GM12878 (cell line): ENCODE results near the gene TRAF3IP3. TPM values are rescaled to one million over a fixed set of nuclear protein-coding genes. Genes with fewer than 3 reads are reported as not detected.

Experiments
- ATAC-seq: fragments of 200-7000 bp; cut with Tn5 transposase; 3 replicates; pipeline ENCODE4 v1.9.1; 2020; ENCODE audit warnings: mild to moderate bottlenecking, moderate library complexity
- BruUV-seq: library from RNA; stranded (reverse); fragments of 400-500 nt; replicated peaks from 2 replicates; lab custom pipeline; 2021; lab: Mats Ljungman, UMichigan
- CTCF ChIA-PET: fragments of 300-600 bp; sonication (Branson Sonifier 250); formaldehyde crosslinking; extraction: SDS; loops from one replicate; lab custom pipeline; 2021; ENCODE audit warnings: inconsistent platforms; lab: Yijun Ruan, JAX
- POLR2A ChIA-PET: fragments of 350-600 bp; formaldehyde crosslinking; extraction: SDS; loops from one replicate; lab custom pipeline; 2021; ENCODE audit warnings: inconsistent platforms; lab: Charles Lee
- RAD21 ChIA-PET: fragments of 300-600 bp; sonication (Branson Sonifier 250); formaldehyde crosslinking; loops from one replicate; lab custom pipeline; 2023; ENCODE audit warnings: antibody characterized with exemption; ENCODE audit not compliant: unreplicated experiment; lab: Charles Lee
- SMC1A ChIA-PET: fragments of 300-600 bp; sonication (Branson Sonifier 250); formaldehyde crosslinking; loops from one replicate; lab custom pipeline; 2023; ENCODE audit not compliant: unreplicated experiment, uncharacterized antibody; lab: Charles Lee
- DNase-seq: peaks from one replicate; pipeline ENCODE4 v3.0.0-alpha.2; 2011; ENCODE audit warnings: low read depth, low spot score
- FAIRE-seq: peaks from 3 replicates; lab custom pipeline; 2011; peaks lifted over from hg19 to GRCh38; lab: Jason Lieb, UNC
- H2AFZ ChIP-seq: 2 replicates; pipeline ENCODE4 v1.6.0; 2011; ENCODE audit warnings: low read depth, low read length, control low read depth; ENCODE audit not compliant: control insufficient read depth
- H3K27ac ChIP-seq: 2 replicates; pipeline ENCODE4 v1.5.1; 2011; ENCODE audit warnings: control low read depth; ENCODE audit not compliant: control insufficient read depth, insufficient read depth
- H3K27me3 ChIP-seq, 2 experiments: replicated peaks in 1 of 2; 2 replicates each; pipeline versions ENCODE4 v1.6.0 to v1.6.1; 2011; ENCODE audit warnings: low read length in 1 of 2; ENCODE audit not compliant: control insufficient read depth in 2 of 2, insufficient read depth in 2 of 2
- H3K36me3 ChIP-seq, 2 experiments: 2 replicates each; pipeline ENCODE4 v1.5.1; 2011; ENCODE audit warnings: low read length in 1 of 2; ENCODE audit not compliant: control insufficient read depth in 2 of 2, insufficient read depth in 2 of 2
- H3K4me1 ChIP-seq: 2 replicates; pipeline ENCODE4 v1.6.1; 2011; ENCODE audit warnings: mild to moderate bottlenecking, low read length, moderate library complexity, mixed read lengths; ENCODE audit not compliant: control insufficient read depth, insufficient read depth
- H3K4me2 ChIP-seq: 2 replicates; pipeline ENCODE4 v1.6.0; 2011; ENCODE audit warnings: control low read depth; ENCODE audit not compliant: control insufficient read depth, insufficient read depth
- H3K4me3 ChIP-seq: fragments of 200-600 bp; sonication (generic); 2 replicates; pipeline ENCODE4 v1.5.1; 2016
- H3K79me2 ChIP-seq: 2 replicates; pipeline ENCODE4 v1.6.0; 2011; ENCODE audit warnings: low read length; ENCODE audit not compliant: control insufficient read depth, insufficient read depth
- H3K9ac ChIP-seq: 2 replicates; pipeline ENCODE4 v1.8.0; 2011; ENCODE audit warnings: low read length, control low read depth, mixed read lengths; ENCODE audit not compliant: control insufficient read depth, insufficient read depth
- H3K9me3 ChIP-seq: replicated peaks from 3 replicates; pipeline ENCODE4 v1.5.1; 2011; ENCODE audit warnings: mild to moderate bottlenecking, low read length; ENCODE audit not compliant: control insufficient read depth, insufficient read depth
- H4K20me1 ChIP-seq: 2 replicates; pipeline ENCODE4 v1.6.0; 2011; ENCODE audit not compliant: control insufficient read depth, insufficient read depth
- MEF2B ChIP-seq: fragments of 450-650 bp; IDR thresholded peaks from 2 replicates; pipeline ENCODE4 v1.6.1; 2018; ENCODE audit warnings: mild to moderate bottlenecking, moderate library complexity; ENCODE audit not compliant: partially characterized antibody, poor library complexity, severe bottlenecking
- SIX5 ChIP-seq: IDR thresholded peaks from 2 replicates; pipeline ENCODE4 v1.6.1; 2011; ENCODE audit warnings: mild to moderate bottlenecking, low read depth, low read length, moderate library complexity; ENCODE audit not compliant: severe bottlenecking
- SMAD1 ChIP-seq: fragments of 450-650 bp; IDR thresholded peaks from 2 replicates; pipeline ENCODE4 v1.6.1; 2018; ENCODE audit warnings: mild to moderate bottlenecking, low read depth; ENCODE audit not compliant: partially characterized antibody
- SUZ12 ChIP-seq: fragments of 200-600 bp; sonication (generic); IDR thresholded peaks from one replicate; pipeline ENCODE4 v1.6.1; 2018; ENCODE audit warnings: antibody characterized with exemption, mild to moderate bottlenecking; ENCODE audit not compliant: unreplicated experiment
- ZNF687 ChIP-seq: fragments of 450-650 bp; IDR thresholded peaks from 2 replicates; pipeline ENCODE4 v1.6.1; 2017; ENCODE audit warnings: mild to moderate bottlenecking, moderate library complexity
- WGBS: methylation state at CpG from one replicate; pipeline ENCODE4 v1.1.6; 2016; ENCODE audit warnings: low lambda C conversion rate; ENCODE audit not compliant: insufficient replicate concordance, insufficient coverage; ENCODE audit errors: missing lambda C conversion rate; 5-methylcytosine and 5-hydroxymethylcytosine counted together
- in situ Hi-C: fragments of 300-500 bp; cut with MboI; formaldehyde crosslinking; loops from 9 replicates; pipeline ENCODE4 v1.14.3; 2018; ENCODE audit warnings: mixed read lengths
- intact Hi-C: fragments of 100-400 bp; cut with micrococcal nuclease; formaldehyde crosslinking; loops from one replicate; pipeline ENCODE4 v1.14.2; 2022; ENCODE audit not compliant: unreplicated experiment
- polyA plus RNA-seq, 11 experiments: library from polyadenylated mRNA; depleted of rRNA in 4 of 11; unstranded in 6 of 11; stranded (reverse) in 5 of 11; fragments of >200 nt; fragmentation: Nextera tagmentation in 4 of 11; fragmentation: Illumina TruSeq in 1 of 11; extraction: Ambion mirVana in 4 of 11; extraction: Trizol in 1 of 11; gene quantifications; 1 replicate in 1 of 11; 2 replicates in 10 of 11; pipeline versions ENCODE4 v1.2.1 to v1.2.3, GENCODE V29; 2011 to 2016; ENCODE audit warnings: inconsistent platforms in 2 of 11, missing spikeins in 2 of 11, low read depth in 1 of 11
- total RNA-seq, 4 experiments: library from RNA; depleted of rRNA in 3 of 4; stranded (reverse); fragments of >200 nt in 3 of 4; fragmentation: Illumina TruSeq in 1 of 4; extraction: Trizol in 1 of 4; gene quantifications; 2 replicates each; pipeline versions ENCODE4 v1.2.1 to v1.2.3, GENCODE V29; 2013 to 2021
- TF ChIP-seq, protein P1 (sequence below): IDR thresholded peaks from 2 replicates; pipeline ENCODE4 v1.6.1; 2012; ENCODE audit warnings: improper control_type of control experiment, low read depth, low read length; ENCODE audit not compliant: insufficient replicate concordance
- TF ChIP-seq, protein P2 (sequence below): IDR thresholded peaks from 2 replicates; pipeline ENCODE4 v1.6.1; 2012; ENCODE audit warnings: low read depth, low read length, improper control_type of control experiment
- TF ChIP-seq, protein P3 (sequence below): fragments of 450-650 bp; IDR thresholded peaks from 2 replicates; pipeline ENCODE4 v1.6.1; 2016; ENCODE audit warnings: mild to moderate bottlenecking, moderate library complexity, borderline replicate concordance

Gene TRAF3IP3
- total and polyA plus RNA-seq, 10 of the 15 experiments (the other 5 are each of a cell fraction or from before 2014, with no cell fraction given) = 61.6 to 121 (median 96.5) TPM

DNA sequence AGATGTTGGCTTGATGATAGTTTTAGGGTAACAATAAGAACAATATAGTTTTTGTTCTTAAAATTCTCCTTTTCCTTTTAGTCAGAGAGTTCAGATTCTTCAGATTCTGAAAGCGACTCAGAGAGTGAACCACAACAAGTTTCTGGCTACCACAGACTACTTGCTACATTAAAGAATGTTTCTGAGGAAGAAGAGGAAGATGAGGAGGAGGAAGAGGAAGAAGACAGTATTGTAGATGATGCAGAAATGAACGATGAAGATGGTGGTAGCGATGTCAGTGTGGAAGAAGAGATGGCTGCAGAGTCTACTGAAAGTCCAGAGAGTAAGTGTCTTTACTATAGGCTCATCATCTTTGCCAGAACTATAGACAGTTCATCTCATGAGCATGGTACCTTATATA is 74.9 kb downstream of the TRAF3IP3 start:
- SMC1A ChIA-PET = interaction anchor here (2.3 kb wide), 1 partner anchor 9 kb away, joined by 8 read pairs; no protein-coding TSS in a partner anchor
- Histone ChIP-seq H3K27ac (no peak overlapping the region), H3K36me3 (peaks cover 6 to 8% of the 10 kb centered on the region in 2 experiments), H3K4me2 (no peak overlapping the region), H3K4me3 (no peak overlapping the region), H4K20me1 (no peaks in the 10 kb centered on the region), H3K4me1 (no peaks in the 10 kb centered on the region), H3K79me2 (peaks cover 13% of the 10 kb centered on the region), H3K27me3 (no peaks in the 10 kb centered on the region), H3K9me3 (no peaks in the 10 kb centered on the region), H3K9ac (no peak overlapping the region), H2AFZ (no peak overlapping the region)
- FAIRE-seq = no peak
- POLR2A ChIA-PET = no interaction called here
- 90% methylated on average over 3 of the region's 3 CpGs for WGBS
- in situ Hi-C loops = no loop called here
- intact Hi-C loops = no loop called here
- no peak for DNase-seq
- RAD21 ChIA-PET = interaction anchor here (0.7 kb wide), 2 partner anchors 83 to 127 kb away, joined by 3 read pairs; no protein-coding TSS in a partner anchor
- no peak for ATAC-seq
- CTCF ChIA-PET = interaction anchor here (1.2 to 6.6 kb wide), 2 partner anchors 7 to 10 kb away, joined by 3 to 39 read pairs; no protein-coding TSS in a partner anchor
- no TSS peak for BruUV-seq
- TF ChIP-seq, protein P1, sequence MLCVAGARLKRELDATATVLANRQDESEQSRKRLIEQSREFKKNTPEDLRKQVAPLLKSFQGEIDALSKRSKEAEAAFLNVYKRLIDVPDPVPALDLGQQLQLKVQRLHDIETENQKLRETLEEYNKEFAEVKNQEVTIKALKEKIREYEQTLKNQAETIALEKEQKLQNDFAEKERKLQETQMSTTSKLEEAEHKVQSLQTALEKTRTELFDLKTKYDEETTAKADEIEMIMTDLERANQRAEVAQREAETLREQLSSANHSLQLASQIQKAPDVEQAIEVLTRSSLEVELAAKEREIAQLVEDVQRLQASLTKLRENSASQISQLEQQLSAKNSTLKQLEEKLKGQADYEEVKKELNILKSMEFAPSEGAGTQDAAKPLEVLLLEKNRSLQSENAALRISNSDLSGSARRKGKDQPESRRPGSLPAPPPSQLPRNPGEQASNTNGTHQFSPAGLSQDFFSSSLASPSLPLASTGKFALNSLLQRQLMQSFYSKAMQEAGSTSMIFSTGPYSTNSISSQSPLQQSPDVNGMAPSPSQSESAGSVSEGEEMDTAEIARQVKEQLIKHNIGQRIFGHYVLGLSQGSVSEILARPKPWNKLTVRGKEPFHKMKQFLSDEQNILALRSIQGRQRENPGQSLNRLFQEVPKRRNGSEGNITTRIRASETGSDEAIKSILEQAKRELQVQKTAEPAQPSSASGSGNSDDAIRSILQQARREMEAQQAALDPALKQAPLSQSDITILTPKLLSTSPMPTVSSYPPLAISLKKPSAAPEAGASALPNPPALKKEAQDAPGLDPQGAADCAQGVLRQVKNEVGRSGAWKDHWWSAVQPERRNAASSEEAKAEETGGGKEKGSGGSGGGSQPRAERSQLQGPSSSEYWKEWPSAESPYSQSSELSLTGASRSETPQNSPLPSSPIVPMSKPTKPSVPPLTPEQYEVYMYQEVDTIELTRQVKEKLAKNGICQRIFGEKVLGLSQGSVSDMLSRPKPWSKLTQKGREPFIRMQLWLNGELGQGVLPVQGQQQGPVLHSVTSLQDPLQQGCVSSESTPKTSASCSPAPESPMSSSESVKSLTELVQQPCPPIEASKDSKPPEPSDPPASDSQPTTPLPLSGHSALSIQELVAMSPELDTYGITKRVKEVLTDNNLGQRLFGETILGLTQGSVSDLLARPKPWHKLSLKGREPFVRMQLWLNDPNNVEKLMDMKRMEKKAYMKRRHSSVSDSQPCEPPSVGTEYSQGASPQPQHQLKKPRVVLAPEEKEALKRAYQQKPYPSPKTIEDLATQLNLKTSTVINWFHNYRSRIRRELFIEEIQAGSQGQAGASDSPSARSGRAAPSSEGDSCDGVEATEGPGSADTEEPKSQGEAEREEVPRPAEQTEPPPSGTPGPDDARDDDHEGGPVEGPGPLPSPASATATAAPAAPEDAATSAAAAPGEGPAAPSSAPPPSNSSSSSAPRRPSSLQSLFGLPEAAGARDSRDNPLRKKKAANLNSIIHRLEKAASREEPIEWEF = no peak
- TF ChIP-seq SMAD1 (no peak), SUZ12 (no peak), ZNF687 (no peak), SIX5 (no peak), MEF2B (no peak)
- TF ChIP-seq, protein P2, sequence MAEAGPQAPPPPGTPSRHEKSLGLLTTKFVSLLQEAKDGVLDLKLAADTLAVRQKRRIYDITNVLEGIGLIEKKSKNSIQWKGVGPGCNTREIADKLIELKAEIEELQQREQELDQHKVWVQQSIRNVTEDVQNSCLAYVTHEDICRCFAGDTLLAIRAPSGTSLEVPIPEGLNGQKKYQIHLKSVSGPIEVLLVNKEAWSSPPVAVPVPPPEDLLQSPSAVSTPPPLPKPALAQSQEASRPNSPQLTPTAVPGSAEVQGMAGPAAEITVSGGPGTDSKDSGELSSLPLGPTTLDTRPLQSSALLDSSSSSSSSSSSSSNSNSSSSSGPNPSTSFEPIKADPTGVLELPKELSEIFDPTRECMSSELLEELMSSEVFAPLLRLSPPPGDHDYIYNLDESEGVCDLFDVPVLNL = no peak
- TF ChIP-seq, protein P3, sequence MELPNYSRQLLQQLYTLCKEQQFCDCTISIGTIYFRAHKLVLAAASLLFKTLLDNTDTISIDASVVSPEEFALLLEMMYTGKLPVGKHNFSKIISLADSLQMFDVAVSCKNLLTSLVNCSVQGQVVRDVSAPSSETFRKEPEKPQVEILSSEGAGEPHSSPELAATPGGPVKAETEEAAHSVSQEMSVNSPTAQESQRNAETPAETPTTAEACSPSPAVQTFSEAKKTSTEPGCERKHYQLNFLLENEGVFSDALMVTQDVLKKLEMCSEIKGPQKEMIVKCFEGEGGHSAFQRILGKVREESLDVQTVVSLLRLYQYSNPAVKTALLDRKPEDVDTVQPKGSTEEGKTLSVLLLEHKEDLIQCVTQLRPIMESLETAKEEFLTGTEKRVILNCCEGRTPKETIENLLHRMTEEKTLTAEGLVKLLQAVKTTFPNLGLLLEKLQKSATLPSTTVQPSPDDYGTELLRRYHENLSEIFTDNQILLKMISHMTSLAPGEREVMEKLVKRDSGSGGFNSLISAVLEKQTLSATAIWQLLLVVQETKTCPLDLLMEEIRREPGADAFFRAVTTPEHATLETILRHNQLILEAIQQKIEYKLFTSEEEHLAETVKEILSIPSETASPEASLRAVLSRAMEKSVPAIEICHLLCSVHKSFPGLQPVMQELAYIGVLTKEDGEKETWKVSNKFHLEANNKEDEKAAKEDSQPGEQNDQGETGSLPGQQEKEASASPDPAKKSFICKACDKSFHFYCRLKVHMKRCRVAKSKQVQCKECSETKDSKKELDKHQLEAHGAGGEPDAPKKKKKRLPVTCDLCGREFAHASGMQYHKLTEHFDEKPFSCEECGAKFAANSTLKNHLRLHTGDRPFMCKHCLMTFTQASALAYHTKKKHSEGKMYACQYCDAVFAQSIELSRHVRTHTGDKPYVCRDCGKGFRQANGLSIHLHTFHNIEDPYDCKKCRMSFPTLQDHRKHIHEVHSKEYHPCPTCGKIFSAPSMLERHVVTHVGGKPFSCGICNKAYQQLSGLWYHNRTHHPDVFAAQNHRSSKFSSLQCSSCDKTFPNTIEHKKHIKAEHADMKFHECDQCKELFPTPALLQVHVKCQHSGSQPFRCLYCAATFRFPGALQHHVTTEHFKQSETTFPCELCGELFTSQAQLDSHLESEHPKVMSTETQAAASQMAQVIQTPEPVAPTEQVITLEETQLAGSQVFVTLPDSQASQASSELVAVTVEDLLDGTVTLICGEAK = no peak
